ENCODE measurements around the gene NDUFV1.

GRCh38 chr11:67646535-67647336, 40.0 kb downstream of the NDUFV1 start:
- TF ChIP-seq CTCF (IDR thresholded peaks at IDR 0.05 in 8 of 11, conservative IDR thresholded peaks at IDR 0.05 in 3 of 11), result peak in 9 of 11 experiments; percentile 20 to 51 (median 40)
- TF ChIP-seq POLR2AphosphoS5 (IDR thresholded peaks at IDR 0.05), result peak; percentile 59 to 86 (median 82)
- no peak for TF ChIP-seq POLR2A (IDR thresholded peaks at IDR 0.05)

Data from spleen (tissue), 7 donors.